ENCODE measurements around the gene CHRNA5. TPM values are rescaled to one million over a fixed set of nuclear protein-coding genes. Genes with fewer than 3 reads are reported as not detected.

The CHRNA5 gene
- total and polyA plus RNA-seq, 9 of the 15 experiments (the other 6 are each of a cell fraction or from before 2014, with no cell fraction given), result 2.8 to 16.1 (median 11.4) TPM

DNA sequence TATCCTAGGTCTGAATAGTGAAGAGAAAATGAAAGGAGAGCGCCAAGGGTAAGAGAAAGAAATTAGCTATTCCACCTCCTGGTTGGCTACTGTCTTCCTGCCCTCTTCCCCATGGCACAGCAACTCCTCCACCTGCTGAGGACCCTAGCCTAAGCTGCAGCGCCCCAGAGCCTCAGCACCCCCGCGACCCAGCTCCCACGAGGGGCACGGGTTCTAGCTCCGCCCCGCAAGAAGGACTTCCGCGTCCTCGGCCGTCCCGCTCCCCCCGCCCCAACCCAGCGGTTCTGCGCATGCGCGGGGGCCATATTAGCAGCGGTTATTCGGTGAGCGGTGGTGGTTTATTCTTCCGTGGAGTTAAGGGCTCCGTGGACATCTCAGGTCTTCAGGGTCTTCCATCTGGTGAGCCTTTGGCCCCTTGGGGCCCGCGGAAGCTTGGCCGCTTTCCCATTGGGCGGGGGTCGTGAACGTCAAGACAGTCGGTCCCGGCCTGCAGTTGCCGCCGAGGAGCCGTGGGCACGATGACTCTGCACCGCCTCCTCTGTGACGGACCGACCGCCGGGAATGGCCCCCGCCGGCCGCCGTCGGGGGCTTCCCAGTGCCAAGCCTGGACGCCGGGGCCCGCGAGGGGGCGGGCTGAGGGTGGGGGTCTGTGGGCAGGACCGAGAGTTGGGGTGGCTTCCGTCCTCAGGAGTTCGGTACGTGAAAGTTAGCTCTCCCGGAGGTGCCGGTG, 25.0 kb upstream of the CHRNA5 start, which contains the start of gene PSMA4 (continued):
- TF ChIP-seq SP2 (IDR thresholded peaks at IDR 0.05; ENCODE audit: extremely low read depth, low read depth, low read length, poor library complexity, severe bottlenecking) (no peak), PHF20 (IDR thresholded peaks at IDR 0.05; ENCODE audit: partially characterized antibody) (peak; percentile 75), GTF2F1 (IDR thresholded peaks at IDR 0.05; ENCODE audit: low read depth, low read length) (no peak), ZNF274 (IDR thresholded peaks at IDR 0.05; ENCODE audit: borderline replicate concordance, low read depth, low read length) (no peak), MAZ (CRISPR knock-in tag; conservative IDR thresholded peaks at IDR 0.05 in 1 of 2, IDR thresholded peaks at IDR 0.05 in 1 of 2) (peak; percentile 82 to 84), DNMT1 (IDR thresholded peaks at IDR 0.05) (no peak), HEY1 (CRISPR knock-in tag; IDR thresholded peaks at IDR 0.05; ENCODE audit: borderline replicate concordance) (no peak), KLF10 (CRISPR knock-in tag; IDR thresholded peaks at IDR 0.05) (no peak), NBN (IDR thresholded peaks at IDR 0.05; ENCODE audit: low read depth) (peak; percentile 33; the same call in 1 of the 2 replicates), SMARCE1 (IDR thresholded peaks at IDR 0.05) (no peak), JUNB (CRISPR knock-in tag; conservative IDR thresholded peaks at IDR 0.05) (no peak), DACH1 (IDR thresholded peaks at IDR 0.05; ENCODE audit: partially characterized antibody) (no peak), ZBTB43 (CRISPR knock-in tag; IDR thresholded peaks at IDR 0.05) (0 out of 2 replicates have a peak, but pooled peaks have one; percentile 28)
- TF ChIP-seq, protein P1, sequence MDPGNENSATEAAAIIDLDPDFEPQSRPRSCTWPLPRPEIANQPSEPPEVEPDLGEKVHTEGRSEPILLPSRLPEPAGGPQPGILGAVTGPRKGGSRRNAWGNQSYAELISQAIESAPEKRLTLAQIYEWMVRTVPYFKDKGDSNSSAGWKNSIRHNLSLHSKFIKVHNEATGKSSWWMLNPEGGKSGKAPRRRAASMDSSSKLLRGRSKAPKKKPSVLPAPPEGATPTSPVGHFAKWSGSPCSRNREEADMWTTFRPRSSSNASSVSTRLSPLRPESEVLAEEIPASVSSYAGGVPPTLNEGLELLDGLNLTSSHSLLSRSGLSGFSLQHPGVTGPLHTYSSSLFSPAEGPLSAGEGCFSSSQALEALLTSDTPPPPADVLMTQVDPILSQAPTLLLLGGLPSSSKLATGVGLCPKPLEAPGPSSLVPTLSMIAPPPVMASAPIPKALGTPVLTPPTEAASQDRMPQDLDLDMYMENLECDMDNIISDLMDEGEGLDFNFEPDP (CRISPR knock-in tag; IDR thresholded peaks at IDR 0.05), result no peak
- TF ChIP-seq, protein P2, sequence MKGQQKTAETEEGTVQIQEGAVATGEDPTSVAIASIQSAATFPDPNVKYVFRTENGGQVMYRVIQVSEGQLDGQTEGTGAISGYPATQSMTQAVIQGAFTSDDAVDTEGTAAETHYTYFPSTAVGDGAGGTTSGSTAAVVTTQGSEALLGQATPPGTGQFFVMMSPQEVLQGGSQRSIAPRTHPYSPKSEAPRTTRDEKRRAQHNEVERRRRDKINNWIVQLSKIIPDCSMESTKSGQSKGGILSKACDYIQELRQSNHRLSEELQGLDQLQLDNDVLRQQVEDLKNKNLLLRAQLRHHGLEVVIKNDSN (CRISPR knock-in tag; IDR thresholded peaks at IDR 0.05), result peak; percentile 7; the same call in 1 of the 2 replicates
- TF ChIP-seq, protein P3, sequence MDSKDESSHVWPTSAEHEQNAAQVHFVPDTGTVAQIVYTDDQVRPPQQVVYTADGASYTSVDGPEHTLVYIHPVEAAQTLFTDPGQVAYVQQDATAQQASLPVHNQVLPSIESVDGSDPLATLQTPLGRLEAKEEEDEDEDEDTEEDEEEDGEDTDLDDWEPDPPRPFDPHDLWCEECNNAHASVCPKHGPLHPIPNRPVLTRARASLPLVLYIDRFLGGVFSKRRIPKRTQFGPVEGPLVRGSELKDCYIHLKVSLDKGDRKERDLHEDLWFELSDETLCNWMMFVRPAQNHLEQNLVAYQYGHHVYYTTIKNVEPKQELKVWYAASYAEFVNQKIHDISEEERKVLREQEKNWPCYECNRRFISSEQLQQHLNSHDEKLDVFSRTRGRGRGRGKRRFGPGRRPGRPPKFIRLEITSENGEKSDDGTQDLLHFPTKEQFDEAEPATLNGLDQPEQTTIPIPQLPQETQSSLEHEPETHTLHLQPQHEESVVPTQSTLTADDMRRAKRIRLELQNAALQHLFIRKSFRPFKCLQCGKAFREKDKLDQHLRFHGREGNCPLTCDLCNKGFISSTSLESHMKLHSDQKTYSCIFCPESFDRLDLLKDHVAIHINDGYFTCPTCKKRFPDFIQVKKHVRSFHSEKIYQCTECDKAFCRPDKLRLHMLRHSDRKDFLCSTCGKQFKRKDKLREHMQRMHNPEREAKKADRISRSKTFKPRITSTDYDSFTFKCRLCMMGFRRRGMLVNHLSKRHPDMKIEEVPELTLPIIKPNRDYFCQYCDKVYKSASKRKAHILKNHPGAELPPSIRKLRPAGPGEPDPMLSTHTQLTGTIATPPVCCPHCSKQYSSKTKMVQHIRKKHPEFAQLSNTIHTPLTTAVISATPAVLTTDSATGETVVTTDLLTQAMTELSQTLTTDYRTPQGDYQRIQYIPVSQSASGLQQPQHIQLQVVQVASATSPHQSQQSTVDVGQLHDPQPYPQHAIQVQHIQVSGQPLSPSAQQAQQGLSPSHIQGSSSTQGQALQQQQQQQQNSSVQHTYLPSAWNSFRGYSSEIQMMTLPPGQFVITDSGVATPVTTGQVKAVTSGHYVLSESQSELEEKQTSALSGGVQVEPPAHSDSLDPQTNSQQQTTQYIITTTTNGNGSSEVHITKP (IDR thresholded peaks at IDR 0.05; ENCODE audit: partially characterized antibody), result peak; percentile 68
- TF ChIP-seq, protein P4, sequence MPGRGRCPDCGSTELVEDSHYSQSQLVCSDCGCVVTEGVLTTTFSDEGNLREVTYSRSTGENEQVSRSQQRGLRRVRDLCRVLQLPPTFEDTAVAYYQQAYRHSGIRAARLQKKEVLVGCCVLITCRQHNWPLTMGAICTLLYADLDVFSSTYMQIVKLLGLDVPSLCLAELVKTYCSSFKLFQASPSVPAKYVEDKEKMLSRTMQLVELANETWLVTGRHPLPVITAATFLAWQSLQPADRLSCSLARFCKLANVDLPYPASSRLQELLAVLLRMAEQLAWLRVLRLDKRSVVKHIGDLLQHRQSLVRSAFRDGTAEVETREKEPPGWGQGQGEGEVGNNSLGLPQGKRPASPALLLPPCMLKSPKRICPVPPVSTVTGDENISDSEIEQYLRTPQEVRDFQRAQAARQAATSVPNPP (IDR thresholded peaks at IDR 0.05; ENCODE audit: borderline replicate concordance, insufficient read depth, insufficient read length), result no peak
- TF ChIP-seq, protein P5, sequence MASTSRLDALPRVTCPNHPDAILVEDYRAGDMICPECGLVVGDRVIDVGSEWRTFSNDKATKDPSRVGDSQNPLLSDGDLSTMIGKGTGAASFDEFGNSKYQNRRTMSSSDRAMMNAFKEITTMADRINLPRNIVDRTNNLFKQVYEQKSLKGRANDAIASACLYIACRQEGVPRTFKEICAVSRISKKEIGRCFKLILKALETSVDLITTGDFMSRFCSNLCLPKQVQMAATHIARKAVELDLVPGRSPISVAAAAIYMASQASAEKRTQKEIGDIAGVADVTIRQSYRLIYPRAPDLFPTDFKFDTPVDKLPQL (IDR thresholded peaks at IDR 0.05; ENCODE audit: extremely low read depth, insufficient read length), result no peak

All from K562 (cell line).